Glutamatergic neuron (in vitro differentiated cells): ENCODE results near the gene POLR1E. TPM values are rescaled to one million over a fixed set of nuclear protein-coding genes. Genes with fewer than 3 reads are reported as not detected.

ENCODE experiments used
- DNase-seq: peaks from one replicate; pipeline ENCODE4 v3.0.0; 2022
- H3K27ac Mint-ChIP-seq: one replicate; pipeline ENCODE4 v1.8.0; 2020; ENCODE audit warnings: mild to moderate bottlenecking, mixed read lengths, inconsistent platforms; ENCODE audit not compliant: unreplicated experiment
- H3K27me3 Mint-ChIP-seq: one replicate; pipeline ENCODE4 v1.8.0; 2020; ENCODE audit warnings: mild to moderate bottlenecking, moderate library complexity, mixed read lengths, inconsistent platforms; ENCODE audit not compliant: unreplicated experiment
- H3K36me3 Mint-ChIP-seq: one replicate; pipeline ENCODE4 v1.8.0; 2020; ENCODE audit warnings: mild to moderate bottlenecking, mixed read lengths, inconsistent platforms; ENCODE audit not compliant: unreplicated experiment
- H3K4me1 Mint-ChIP-seq: one replicate; pipeline ENCODE4 v1.8.0; 2020; ENCODE audit warnings: mild to moderate bottlenecking, low read depth, mixed read lengths, inconsistent platforms; ENCODE audit not compliant: unreplicated experiment
- H3K4me3 Mint-ChIP-seq: one replicate; pipeline ENCODE4 v1.8.0; 2020; ENCODE audit warnings: mild to moderate bottlenecking, mixed read lengths, inconsistent platforms; ENCODE audit not compliant: unreplicated experiment
- H3K9me3 Mint-ChIP-seq: one replicate; pipeline ENCODE4 v1.8.0; 2020; ENCODE audit warnings: mild to moderate bottlenecking, moderate library complexity, mixed read lengths, inconsistent platforms; ENCODE audit not compliant: unreplicated experiment
- CTCF ChIP-seq: fragments of 200-600 bp; sonication (generic); IDR thresholded peaks from one replicate; pipeline ENCODE4 v1.5.0; 2021; ENCODE audit not compliant: partially characterized antibody, unreplicated experiment
- total RNA-seq: library from RNA; stranded (reverse); fragmentation: NEBNext Ultra II Directional; extraction: Animal tissue kit (Norgen Biotek cat#: 25700); gene quantifications from one replicate; pipeline ENCODE4 v1.2.1, GENCODE V29; 2021; ENCODE audit not compliant: unreplicated experiment

Gene POLR1E
- total RNA-seq, 1 donor from 2014 or later: 58.2 TPM

GRCh38 chr9:37441776-37442370 lies 43.9 kb upstream of the POLR1E start:
- no peak for TF ChIP-seq CTCF
- Mint-ChIP-seq H3K27ac (no peak overlapping the region), H3K4me1 (peaks cover 2% of the 10 kb centered on the region), H3K9me3 (peaks cover 5% of the 10 kb centered on the region), H3K36me3 (no peaks in the 10 kb centered on the region), H3K4me3 (no peak overlapping the region), H3K27me3 (peaks cover 2% of the 10 kb centered on the region)
- DNase-seq: no peak

GRCh38 chr9:37442556-37442955 lies 43.2 kb upstream of the POLR1E start:
- Mint-ChIP-seq H3K4me3 (no peak overlapping the region), H3K27me3 (peaks cover 2% of the 10 kb centered on the region), H3K9me3 (peaks cover 5% of the 10 kb centered on the region), H3K36me3 (no peaks in the 10 kb centered on the region), H3K4me1 (peaks cover 2% of the 10 kb centered on the region), H3K27ac (no peak overlapping the region)
- no peak for DNase-seq
- TF ChIP-seq CTCF: no peak

GRCh38 chr9:37443566-37443965 lies 42.2 kb upstream of the POLR1E start:
- no peak for TF ChIP-seq CTCF
- H3K4me3 Mint-ChIP-seq: no peak overlapping the region
- DNase-seq: no peak
- H3K27me3 Mint-ChIP-seq: peaks cover 2% of the 10 kb centered on the region
- H3K4me1 Mint-ChIP-seq: peaks cover 2% of the 10 kb centered on the region
- H3K36me3 Mint-ChIP-seq: no peaks in the 10 kb centered on the region
- H3K9me3 Mint-ChIP-seq: peaks cover 3% of the 10 kb centered on the region
- H3K27ac Mint-ChIP-seq: no peak overlapping the region

GRCh38 chr9:37444890-37445289 lies 40.9 kb upstream of the POLR1E start:
- Mint-ChIP-seq H3K27me3 (peaks cover 2% of the 10 kb centered on the region), H3K27ac (no peak overlapping the region), H3K4me3 (no peak overlapping the region), H3K9me3 (peaks cover 3% of the 10 kb centered on the region), H3K36me3 (no peaks in the 10 kb centered on the region), H3K4me1 (peaks cover 2% of the 10 kb centered on the region)
- no peak for DNase-seq
- TF ChIP-seq CTCF: no peak

- H3K9me3 Mint-ChIP-seq: peaks cover 3% of the 10 kb centered on the region
- no peak overlapping the region for H3K4me3 Mint-ChIP-seq
- peaks cover 4% of the 10 kb centered on the region for H3K4me1 Mint-ChIP-seq
- DNase-seq: no peak
- H3K36me3 Mint-ChIP-seq: no peaks in the 10 kb centered on the region
- no peak overlapping the region for H3K27ac Mint-ChIP-seq
- no peak for TF ChIP-seq CTCF
- H3K27me3 Mint-ChIP-seq: peaks cover 2% of the 10 kb centered on the region
These were observed 39.9 kb upstream of the POLR1E start for GRCh38 chr9:37445832-37446231.
